K562 (cell line): ENCODE data around the gene MAB21L4. TPM values are rescaled to one million over a fixed set of nuclear protein-coding genes. Genes with fewer than 3 reads are reported as not detected.
A peak's percentile ranks its signal among the peaks of the same experiment; 100 is the strongest.

ENCODE experiments used
- ATAC-seq: fragments of 200-7000 bp; cut with Tn5 transposase; 3 replicates; pipeline ENCODE4 v1.9.1; 2020; ENCODE audit warnings: moderate library complexity
- BruUV-seq: library from RNA; stranded (reverse); fragments of 400-500 nt; replicated peaks from 2 replicates; lab custom pipeline; 2021; lab: Mats Ljungman, UMichigan
- CTCF ChIA-PET: fragments of 300-600 bp; formaldehyde crosslinking; extraction: SDS; loops from one replicate; lab custom pipeline; 2021; ENCODE audit warnings: low intra/inter-chr PET ratio; lab: Yijun Ruan, JAX
- POLR2A ChIA-PET: fragments of 300-600, 350-650 bp; sonication (Branson Sonifier 250); formaldehyde crosslinking; extraction: SDS; loops from one replicate; lab custom pipeline; 2021; ENCODE audit warnings: antibody characterized with exemption, inconsistent platforms; lab: Yijun Ruan, JAX
- DNase-seq, 4 experiments: peaks; one replicate each; pipeline versions ENCODE4 v3.0.0 to v3.0.0-alpha.2; 2011 to 2018; ENCODE audit warnings: low spot score in 3 of 4, mixed read lengths in 3 of 4; ENCODE audit errors: extremely low read depth in 1 of 4
- FAIRE-seq: peaks from 2 replicates; lab custom pipeline; 2011; peaks lifted over from hg19 to GRCh38; lab: Jason Lieb, UNC
- H2AFZ ChIP-seq: 2 replicates; pipeline ENCODE4 v1.6.0; 2011; ENCODE audit warnings: low read depth, low read length, control low read depth, inconsistent platforms
- H3K27ac ChIP-seq: fragments of 200-600 bp; 3 replicates; pipeline ENCODE4 v1.8.0; 2011; ENCODE audit warnings: low read depth, mild to moderate bottlenecking, control low read depth, inconsistent platforms, low read length, moderate library complexity, mixed read lengths; ENCODE audit errors: extremely low read depth
- H3K27me3 ChIP-seq, 2 experiments: fragments of 300-600 bp in 1 of 2; 2 replicates in 1 of 2; 3 replicates in 1 of 2; pipeline versions ENCODE4 v1.6.0 to v1.8.0; 2011; ENCODE audit warnings: inconsistent platforms in 2 of 2, low read length in 2 of 2, mild to moderate bottlenecking in 1 of 2, mixed read lengths in 1 of 2, moderate library complexity in 1 of 2; ENCODE audit not compliant: control insufficient read depth in 2 of 2, insufficient read depth in 2 of 2
- H3K36me3 ChIP-seq: fragments of 300-600 bp; 3 replicates; pipeline ENCODE4 v1.8.0; 2011; ENCODE audit warnings: mild to moderate bottlenecking, low read length, inconsistent platforms; ENCODE audit not compliant: control insufficient read depth, insufficient read depth
- H3K4me1 ChIP-seq, 2 experiments: fragments of 200-600 bp in 1 of 2; replicated peaks in 1 of 2; 2 replicates in 1 of 2; 3 replicates in 1 of 2; pipeline versions ENCODE4 v1.5.1 to v1.8.0; 2011; ENCODE audit warnings: inconsistent platforms in 2 of 2, low read length in 2 of 2, mild to moderate bottlenecking in 1 of 2, mixed read lengths in 1 of 2, moderate library complexity in 1 of 2; ENCODE audit not compliant: control insufficient read depth in 2 of 2, insufficient read depth in 2 of 2
- H3K4me2 ChIP-seq: 2 replicates; pipeline ENCODE4 v1.6.1; 2011; ENCODE audit warnings: low read length, control low read depth, inconsistent platforms, mixed read lengths; ENCODE audit not compliant: insufficient read depth
- H3K4me3 ChIP-seq: fragments of 200-600 bp; sonication (generic), shearing (Covaris generic); 2 replicates; pipeline ENCODE4 v1.5.1; 2016; ENCODE audit warnings: control low read depth, inconsistent platforms
- H3K79me2 ChIP-seq: fragments of 200-600 bp; 3 replicates; pipeline ENCODE4 v1.8.0; 2011; ENCODE audit warnings: low read length, inconsistent platforms; ENCODE audit not compliant: control insufficient read depth, insufficient read depth
- H3K9ac ChIP-seq, 2 experiments: 2 replicates each; pipeline versions ENCODE4 v1.6.0 to v1.6.1; 2011; ENCODE audit warnings: low read depth in 2 of 2, low read length in 2 of 2, control low read depth in 1 of 2, inconsistent platforms in 1 of 2, mild to moderate bottlenecking in 1 of 2, mixed read lengths in 1 of 2; ENCODE audit not compliant: insufficient read depth in 1 of 2
- H3K9me1 ChIP-seq: one replicate; pipeline ENCODE4 v1.6.0; 2011; ENCODE audit warnings: inconsistent platforms, mild to moderate bottlenecking, low read length, moderate library complexity; ENCODE audit not compliant: control insufficient read depth, insufficient read depth
- H3K9me3 ChIP-seq: replicated peaks from 2 replicates; pipeline ENCODE4 v1.5.1; 2011; ENCODE audit warnings: low read depth, low read length, inconsistent platforms; ENCODE audit not compliant: control insufficient read depth, insufficient read depth
- H4K20me1 ChIP-seq: replicated peaks from 2 replicates; pipeline ENCODE4 v1.6.1; 2011; ENCODE audit warnings: low read length, inconsistent platforms, mixed read lengths; ENCODE audit not compliant: control insufficient read depth, insufficient read depth
- ASH1L ChIP-seq: fragments of 450-650 bp; IDR thresholded peaks from 2 replicates; pipeline ENCODE4 v1.6.1; 2018; ENCODE audit warnings: borderline replicate concordance, mild to moderate bottlenecking, low read depth; ENCODE audit not compliant: partially characterized antibody
- BHLHE40 ChIP-seq: IDR thresholded peaks from 2 replicates; pipeline ENCODE4 v1.6.1; 2011; ENCODE audit warnings: low read length, improper control_type of control experiment
- CBX3 ChIP-seq, 2 experiments: IDR thresholded peaks; 1 replicate in 1 of 2; 2 replicates in 1 of 2; pipeline ENCODE4 v1.6.1; 2012; ENCODE audit warnings: inconsistent platforms in 2 of 2, low read length in 2 of 2, borderline replicate concordance in 1 of 2, control low read depth in 1 of 2
- DPF2 ChIP-seq: fragments of 450-650 bp; IDR thresholded peaks from 2 replicates; pipeline ENCODE4 v1.6.1; 2016
- HDAC8 ChIP-seq: fragments of 450-650 bp; IDR thresholded peaks from 2 replicates; pipeline ENCODE4 v1.6.1; 2016; ENCODE audit warnings: mild to moderate bottlenecking, missing genetic modification characterization, moderate library complexity, missing compliant biosample characterization
- MCM5 ChIP-seq: fragments of 450-650 bp; IDR thresholded peaks from 2 replicates; pipeline ENCODE4 v1.6.1; 2016; ENCODE audit warnings: low read depth
- MLX ChIP-seq, 2 experiments: fragments of 450-650 bp in 1 of 2; sonication (generic) in 1 of 2; formaldehyde crosslinking; conservative IDR thresholded peaks; 2 replicates each; pipeline versions ENCODE4 v1.4.0 to v1.8.1; 2020 to 2022; ENCODE audit warnings: mild to moderate bottlenecking in 1 of 2, missing genetic modification reagents in 1 of 2
- NCOR1 ChIP-seq: fragments of 450-650 bp; IDR thresholded peaks from 2 replicates; pipeline ENCODE4 v1.6.1; 2016; ENCODE audit warnings: mild to moderate bottlenecking, moderate library complexity
- PHTF2 ChIP-seq: fragments of 250-450 bp; sonication (Bioruptor Pico); IDR thresholded peaks from 2 replicates; pipeline ENCODE4 v1.5.0; 2021; ENCODE audit warnings: mild to moderate bottlenecking
- TAF9B ChIP-seq: fragments of 450-650 bp; IDR thresholded peaks from 2 replicates; pipeline ENCODE4 v1.6.1; 2018; ENCODE audit warnings: mild to moderate bottlenecking; ENCODE audit not compliant: partially characterized antibody
- TSC22D4 ChIP-seq: fragments of 450-650 bp; IDR thresholded peaks from 2 replicates; pipeline ENCODE4 v1.6.1; 2016; ENCODE audit warnings: missing genetic modification characterization, missing biosample characterization, control low read depth
- YY1 ChIP-seq, 3 experiments: IDR thresholded peaks; 2 replicates each; pipeline ENCODE4 v1.6.1; 2011; ENCODE audit warnings: low read length in 2 of 3, mild to moderate bottlenecking in 2 of 3, moderate library complexity in 2 of 3, borderline replicate concordance in 1 of 3, control low read depth in 1 of 3, low read depth in 1 of 3; ENCODE audit not compliant: insufficient read depth in 3 of 3, insufficient replicate concordance in 2 of 3, control insufficient read depth in 1 of 3, insufficient read length in 1 of 3; ENCODE audit errors: extremely low read depth in 1 of 3
- ZKSCAN3 ChIP-seq: fragments of 250-450 bp; sonication (Bioruptor Pico); IDR thresholded peaks from 2 replicates; pipeline ENCODE4 v1.4.0; 2020
- ZKSCAN8 ChIP-seq: fragments of 200-800 bp; sonication (Bioruptor generic); IDR thresholded peaks from 2 replicates; pipeline ENCODE4 v1.6.1; 2016; ENCODE audit warnings: missing genetic modification characterization, missing compliant biosample characterization
- ZNF263 ChIP-seq: sonication (generic); formaldehyde crosslinking; IDR thresholded peaks from 2 replicates; pipeline ENCODE4 v1.8.0; 2022; ENCODE audit warnings: mild to moderate bottlenecking, missing genetic modification reagents, borderline replicate concordance
- ZNF324 ChIP-seq: fragments of 250-450 bp; sonication (Bioruptor Pico); IDR thresholded peaks from 2 replicates; pipeline ENCODE4 v1.4.0; 2020; ENCODE audit warnings: mild to moderate bottlenecking
- ZNF707 ChIP-seq: fragments of 250-450 bp; sonication (Bioruptor Pico); conservative IDR thresholded peaks from 2 replicates; pipeline ENCODE4 v1.8.0; 2022; ENCODE audit warnings: inconsistent platforms, mild to moderate bottlenecking, moderate library complexity
- WGBS: fragments of 100-300 bp; shearing (Covaris generic); methylation state at CpG from one replicate; pipeline ENCODE4 v1.1.6; 2016; ENCODE audit warnings: low coverage, mixed read lengths; ENCODE audit not compliant: insufficient coverage; ENCODE audit errors: missing lambda C conversion rate; 5-methylcytosine and 5-hydroxymethylcytosine counted together
- in situ Hi-C: fragments of 300-500 bp; cut with MboI; formaldehyde crosslinking; loops from 4 replicates; pipeline ENCODE4 v1.15.0; 2018; ENCODE audit warnings: inconsistent platforms, mixed read lengths
- intact Hi-C: fragments of 100-400 bp; cut with micrococcal nuclease; formaldehyde crosslinking; loops from 2 replicates; pipeline ENCODE4 v1.14.2; 2022
- polyA plus RNA-seq, 8 experiments: library from polyadenylated mRNA; depleted of rRNA in 4 of 8; stranded (reverse) in 5 of 8; unstranded in 3 of 8; fragments of >200 nt; fragmentation: Nextera tagmentation in 2 of 8; fragmentation: Illumina TruSeq in 1 of 8; extraction: Ambion mirVana in 2 of 8; extraction: Trizol in 1 of 8; gene quantifications; 2 replicates each; pipeline versions ENCODE4 v1.2.1 to v1.2.3, GENCODE V29; 2011 to 2014; ENCODE audit warnings: inconsistent platforms in 1 of 8, missing spikeins in 1 of 8
- total RNA-seq, 7 experiments: library from RNA; depleted of rRNA in 6 of 7; stranded (reverse); fragments of >200 nt in 6 of 7; fragmentation: Illumina TruSeq in 2 of 7; extraction: Trizol in 2 of 7; gene quantifications; 2 replicates each; pipeline versions ENCODE4 v1.2.1 to v1.2.3, GENCODE V29; 2011 to 2021; ENCODE audit warnings: low replicate concordance in 1 of 7

The MAB21L4 gene
- total and polyA plus RNA-seq, 9 of the 15 experiments (the other 6 are each of a cell fraction or from before 2014, with no cell fraction given), result 0.03 TPM; not detected in 8

GRCh38 chr2:240847817-240848216 lies 48.1 kb downstream of the MAB21L4 start:
- in situ Hi-C loops (no loop called here), intact Hi-C loops (no loop called here)
- H3K9me3 ChIP-seq, result no peaks in the 10 kb centered on the region
- TF ChIP-seq ASH1L (no peak), BHLHE40 (no peak), ZKSCAN3 (no peak), HDAC8 (tag) (no peak), ZNF263 (CRISPR knock-in tag) (peak; percentile 81)
- CTCF ChIA-PET, result no interaction called here
- DNase-seq (no peak), FAIRE-seq (no peak), ATAC-seq (no peak)
- peaks cover 0 to 3% of the 10 kb centered on the region in 2 experiments; a peak in 1 of 5 replicates for H3K27me3 ChIP-seq
- no TSS peak for BruUV-seq
- no peak overlapping the region for H3K4me3 ChIP-seq
- no peak overlapping the region for H2AFZ ChIP-seq
- H3K36me3 ChIP-seq, result no peaks in the 10 kb centered on the region
- H3K27ac ChIP-seq, result no peak overlapping the region
- WGBS, result 38% methylated on average over 4 of the region's 13 CpGs
- H3K4me1 ChIP-seq, result peaks cover 0 to 9% of the 10 kb centered on the region in 2 experiments; a peak in 2 of 5 replicates
- no peak overlapping the region for H3K4me2 ChIP-seq
- H3K9ac ChIP-seq, result no peak overlapping the region
- no peaks in the 10 kb centered on the region for H3K79me2 ChIP-seq
- H3K9me1 ChIP-seq, result no peaks in the 10 kb centered on the region
- H4K20me1 ChIP-seq, result no peaks in the 10 kb centered on the region
- POLR2A ChIA-PET, result no interaction called here

GRCh38 chr2:240846873-240847595 lies 48.9 kb downstream of the MAB21L4 start:
- no peaks in the 10 kb centered on the region for H3K79me2 ChIP-seq
- intact Hi-C loops, result no loop called here
- no peak overlapping the region for H3K4me3 ChIP-seq
- in situ Hi-C loops, result no loop called here
- H3K9ac ChIP-seq, result no peak overlapping the region
- H3K27ac ChIP-seq, result no peak overlapping the region
- no peak for ATAC-seq
- H3K27me3 ChIP-seq, result no peaks in the 10 kb centered on the region
- ChIA-PET CTCF (no interaction called here), POLR2A (interaction anchor here (0.7 kb wide), 1 partner anchor 926 kb away, joined by 3 read pairs; no protein-coding TSS in a partner anchor)
- H3K4me1 ChIP-seq, result peaks cover 0 to 9% of the 10 kb centered on the region in 2 experiments; a peak in 2 of 5 replicates
- no peaks in the 10 kb centered on the region for H3K9me3 ChIP-seq
- WGBS, result 4% methylated on average over 4 of the region's 5 CpGs
- DNase-seq, result no peak
- no peaks in the 10 kb centered on the region for H4K20me1 ChIP-seq
- H2AFZ ChIP-seq, result no peak overlapping the region
- no TSS peak for BruUV-seq
- FAIRE-seq, result no peak
- H3K9me1 ChIP-seq, result no peaks in the 10 kb centered on the region
- no peaks in the 10 kb centered on the region for H3K36me3 ChIP-seq
- H3K4me2 ChIP-seq, result no peak overlapping the region
- TF ChIP-seq TAF9B (no peak), ZNF707 (CRISPR knock-in tag) (no peak), DPF2 (no peak), CBX3 (IDR thresholded peaks at IDR 0.05; ENCODE audit: borderline replicate concordance in 1 of 2, low read length in 2 of 2) (no peak), PHTF2 (CRISPR knock-in tag) (no peak), MLX (CRISPR knock-in tag; conservative IDR thresholded peaks at IDR 0.05) (no peak), NCOR1 (no peak), MCM5 (no peak), ZKSCAN8 (CRISPR knock-in tag) (no peak), TSC22D4 (tag) (no peak), ZNF324 (no peak), YY1 (IDR thresholded peaks at IDR 0.05; ENCODE audit: borderline replicate concordance in 1 of 3, control insufficient read depth in 1 of 3, extremely low read depth in 1 of 3, insufficient read depth in 3 of 3, insufficient read length in 1 of 3, insufficient replicate concordance in 2 of 3, low read depth in 1 of 3, low read length in 2 of 3) (no peak)
